Stimulated activated CD8-positive, alpha-beta memory T cell treated with anti-CD3 and anti-CD28 coated beads, Interleukin-2, amount 100 ng/mL, for 48 hours (primary cell): ENCODE measurements around the gene MAPK4.
"Not testable (repeated sequence)": the region's sequence is repeated elsewhere in the genome, so short reads cannot be mapped to it uniquely, and the experiment has no call there.

Experiments
- DNase-seq, 2 donors: peaks; one replicate each; pipeline ENCODE4 v3.0.0-alpha.2; 2020; ENCODE audit warnings: low read depth in 2 of 2

MAPK4 gene

GRCh38 chr18:50559752-50560680 is at the start of gene MAPK4:
Gene MAPK4, plus strand, starts transcription at chr18:50560087. Its CDS starts 103,872 bp downstream, at chr18:50663959.
- DNase-seq: no peak

GRCh38 chr18:50517277-50517676 is 42.6 kb upstream of the MAPK4 start:
- not testable (repeated sequence) for DNase-seq

GRCh38 chr18:50518787-50519546 is 40.9 kb upstream of the MAPK4 start:
- no peak for DNase-seq

GRCh38 chr18:50523165-50523564 is 36.7 kb upstream of the MAPK4 start:
- DNase-seq: no peak

GRCh38 chr18:50527636-50528307 is 32.1 kb upstream of the MAPK4 start:
- no peak for DNase-seq

GRCh38 chr18:50528806-50529205 is 31.1 kb upstream of the MAPK4 start:
- no peak for DNase-seq

GRCh38 chr18:50533822-50534221 is 26.1 kb upstream of the MAPK4 start:
- not testable (repeated sequence) for DNase-seq

GRCh38 chr18:50544476-50544875 is 15.4 kb upstream of the MAPK4 start:
- not testable (repeated sequence) for DNase-seq

- no peak for DNase-seq
Measured at GRCh38 chr18:50545936-50546335, 14.0 kb upstream of the MAPK4 start.

GRCh38 chr18:50548160-50548559 is 11.7 kb upstream of the MAPK4 start:
- no peak for DNase-seq

GRCh38 chr18:50551651-50552050 is 8.2 kb upstream of the MAPK4 start:
- DNase-seq: not testable (repeated sequence)

GRCh38 chr18:50558157-50558556 is 1.7 kb upstream of the MAPK4 start:
- no peak for DNase-seq

- DNase-seq: no peak
Measured at GRCh38 chr18:50558948-50559751, 737 bp upstream of the MAPK4 start.

- DNase-seq: no peak
Measured at GRCh38 chr18:50560681-50561629, 1.1 kb downstream of the MAPK4 start.

- not testable (repeated sequence) for DNase-seq
Measured at GRCh38 chr18:50562258-50562657, 2.4 kb downstream of the MAPK4 start.

- DNase-seq: no peak
Measured at GRCh38 chr18:50562686-50563085, 2.8 kb downstream of the MAPK4 start.

GRCh38 chr18:50563376-50563775 is 3.5 kb downstream of the MAPK4 start:
- DNase-seq: no peak

GRCh38 chr18:50569930-50570329 is 10.0 kb downstream of the MAPK4 start:
- DNase-seq: no peak

GRCh38 chr18:50571606-50572005 is 11.7 kb downstream of the MAPK4 start:
- DNase-seq: no peak

GRCh38 chr18:50573196-50573595 is 13.3 kb downstream of the MAPK4 start:
- DNase-seq: not testable (repeated sequence)
